ENCODE results near the gene OTOGL. TPM values are rescaled to one million over a fixed set of nuclear protein-coding genes. Genes with fewer than 3 reads are reported as not detected.

The OTOGL gene
- total RNA-seq, 3 donors from 2014 or later = 0.10 to 0.66 (median 0.61) TPM

GRCh38 chr12:80154261-80154660 lies 54.9 kb downstream of the OTOGL start:
- no peak for DNase-seq
- no peak for TF ChIP-seq CTCF (IDR thresholded peaks at IDR 0.05)
- no peak overlapping the region for H3K4me3 ChIP-seq
- no peak for ATAC-seq
- H3K36me3 ChIP-seq (ENCODE audit: low read depth) = no peaks in the 10 kb centered on the region
- intact Hi-C loops (cut with DNase I, micrococcal nuclease) = no loop called here
- no peaks in the 10 kb centered on the region for H3K4me1 ChIP-seq (ENCODE audit: low read depth)
- no peaks in the 10 kb centered on the region for H3K9me3 ChIP-seq

- DNase-seq = no peak
- no peaks in the 10 kb centered on the region for H3K36me3 ChIP-seq (ENCODE audit: low read depth)
- intact Hi-C loops (cut with DNase I, micrococcal nuclease) = no loop called here
- no peak for ATAC-seq
- H3K9me3 ChIP-seq = no peaks in the 10 kb centered on the region
- H3K4me3 ChIP-seq = no peak overlapping the region
- no peaks in the 10 kb centered on the region for H3K4me1 ChIP-seq (ENCODE audit: low read depth)
- TF ChIP-seq CTCF (IDR thresholded peaks at IDR 0.05) = no peak
These were observed 57.0 kb downstream of the OTOGL start for GRCh38 chr12:80156306-80156705.

- Histone ChIP-seq H3K4me3 (no peak overlapping the region), H3K9me3 (no peaks in the 10 kb centered on the region), H3K36me3 (ENCODE audit: low read depth) (no peaks in the 10 kb centered on the region), H3K4me1 (ENCODE audit: low read depth) (no peaks in the 10 kb centered on the region)
- TF ChIP-seq CTCF (IDR thresholded peaks at IDR 0.05) = no peak
- intact Hi-C loops (cut with DNase I, micrococcal nuclease) = no loop called here
- no peak for ATAC-seq
- no peak for DNase-seq
These were observed 58.3 kb downstream of the OTOGL start for GRCh38 chr12:80157645-80158044.

- no peaks in the 10 kb centered on the region for H3K9me3 ChIP-seq
- no peaks in the 10 kb centered on the region for H3K4me1 ChIP-seq (ENCODE audit: low read depth)
- no peak for TF ChIP-seq CTCF (IDR thresholded peaks at IDR 0.05)
- H3K36me3 ChIP-seq (ENCODE audit: low read depth) = no peaks in the 10 kb centered on the region
- no peak for DNase-seq
- H3K4me3 ChIP-seq = no peak overlapping the region
- ATAC-seq = no peak
- intact Hi-C loops (cut with DNase I, micrococcal nuclease) = no loop called here
These were observed 62.3 kb downstream of the OTOGL start for GRCh38 chr12:80161612-80162011.

- ATAC-seq = no peak
- Histone ChIP-seq H3K4me1 (ENCODE audit: low read depth) (no peaks in the 10 kb centered on the region), H3K4me3 (no peak overlapping the region), H3K9me3 (no peaks in the 10 kb centered on the region), H3K36me3 (ENCODE audit: low read depth) (no peaks in the 10 kb centered on the region)
- intact Hi-C loops (cut with DNase I, micrococcal nuclease) = no loop called here
- TF ChIP-seq CTCF (IDR thresholded peaks at IDR 0.05) = no peak
- no peak for DNase-seq
These were observed 62.8 kb downstream of the OTOGL start for GRCh38 chr12:80162177-80162576.

GRCh38 chr12:80165746-80166145 lies 66.4 kb downstream of the OTOGL start:
- no peak for DNase-seq
- no peak for TF ChIP-seq CTCF (IDR thresholded peaks at IDR 0.05)
- Histone ChIP-seq H3K36me3 (ENCODE audit: low read depth) (no peaks in the 10 kb centered on the region), H3K4me1 (ENCODE audit: low read depth) (no peaks in the 10 kb centered on the region), H3K9me3 (no peaks in the 10 kb centered on the region), H3K4me3 (no peak overlapping the region)
- no peak for ATAC-seq
- intact Hi-C loops (cut with DNase I, micrococcal nuclease) = no loop called here

All from mucosa of descending colon (tissue), 3 donors.